Measurements from ENCODE around the gene TEX22.

TEX22 gene

GRCh38 chr14:105444859-105445258 lies 46.5 kb downstream of the TEX22 start:
- DNase-seq = no peak

DNA sequence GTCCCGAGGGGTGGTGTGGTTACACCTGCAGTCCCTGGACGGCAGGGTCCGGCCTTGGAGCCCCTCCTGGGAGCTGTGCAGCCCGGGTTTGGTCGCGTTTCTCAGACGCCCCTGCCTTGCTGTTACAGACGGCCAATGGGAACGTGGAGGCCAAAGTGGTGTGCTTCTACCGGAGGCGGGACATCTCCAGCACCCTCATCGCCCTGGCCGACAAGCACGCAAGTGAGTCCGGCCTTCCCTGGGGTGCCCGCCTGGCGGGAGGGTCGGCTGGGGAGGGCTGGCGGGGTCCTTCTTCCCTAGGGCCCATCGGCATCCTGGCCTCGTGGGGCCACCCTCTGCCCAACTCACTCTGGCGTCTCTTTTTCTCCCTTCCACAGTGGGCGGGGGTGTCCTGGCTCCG lies 47.0 kb downstream of the TEX22 start:
- no peak for DNase-seq

- no peak for DNase-seq
Observed at GRCh38 chr14:105445901-105446845, 47.8 kb downstream of the TEX22 start.

DNA sequence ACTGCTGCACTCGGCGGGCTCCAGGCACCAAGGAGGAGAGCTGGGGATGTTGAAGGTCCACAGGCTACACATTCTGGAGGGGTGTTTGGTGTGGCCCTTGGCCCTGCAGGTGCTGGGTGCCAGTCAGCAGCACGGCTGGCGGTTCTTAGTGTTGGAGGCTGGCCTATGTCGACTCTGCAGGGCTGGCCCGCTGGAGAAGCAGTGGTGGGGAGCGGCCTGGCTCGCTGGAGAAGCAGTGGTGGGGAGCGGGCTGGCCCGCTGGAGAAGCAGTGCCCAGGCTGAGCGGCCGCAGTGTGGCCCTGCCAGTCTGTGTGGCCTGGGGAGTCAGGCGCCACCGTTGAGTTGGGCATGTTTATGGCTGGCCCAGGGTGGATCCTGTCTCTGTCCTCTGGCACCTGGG lies 48.6 kb downstream of the TEX22 start:
- no peak for DNase-seq

DNA sequence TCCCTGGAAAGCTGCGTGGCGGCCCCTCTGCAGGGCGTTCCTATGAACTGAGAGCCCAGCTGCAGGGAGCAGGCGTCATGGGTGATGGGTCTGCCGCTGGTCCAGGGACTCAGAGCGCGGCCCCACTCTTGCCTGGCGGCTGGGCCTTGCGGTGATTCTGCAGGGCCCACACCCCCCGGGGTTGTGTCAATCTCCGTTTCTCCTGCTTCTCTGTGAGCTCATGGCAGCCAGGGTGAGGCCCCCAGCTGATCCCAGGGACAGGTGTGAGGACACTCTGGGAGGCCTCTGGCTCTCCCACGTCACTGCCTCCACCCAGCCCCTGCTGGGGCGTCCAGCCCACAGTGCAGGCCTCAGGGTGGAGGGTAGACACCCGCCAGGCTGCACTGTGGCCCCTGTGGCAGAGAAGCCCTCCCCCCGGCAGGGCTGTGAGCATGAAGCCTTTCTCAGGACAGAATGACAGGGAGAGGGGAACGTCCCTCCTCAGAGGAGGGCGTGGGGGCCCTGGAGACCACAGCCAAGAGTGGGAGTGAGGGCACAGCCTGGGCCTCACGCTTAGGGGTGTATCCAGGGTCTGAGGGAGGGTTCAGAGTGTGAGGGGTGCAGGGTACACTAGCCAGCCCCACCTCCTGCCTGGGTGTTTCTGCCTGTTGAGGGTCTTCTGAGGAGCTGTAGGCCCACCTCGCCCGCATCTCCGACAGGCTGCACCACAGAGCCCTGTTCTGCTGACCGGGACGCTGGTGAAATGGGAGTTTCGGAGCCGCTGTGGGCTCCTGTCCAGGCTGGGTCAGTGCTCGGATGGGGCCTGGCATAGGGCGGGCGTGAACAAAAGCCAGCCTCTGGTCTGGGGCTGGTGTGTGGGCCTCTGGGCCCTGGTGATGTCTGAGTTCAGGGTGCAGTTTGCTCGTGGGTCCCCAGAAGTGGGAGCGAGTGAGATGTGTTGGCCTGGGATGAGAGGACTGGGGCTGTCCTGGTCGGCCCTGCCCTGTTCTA lies 49.6 kb downstream of the TEX22 start:
- no peak for DNase-seq

DNA sequence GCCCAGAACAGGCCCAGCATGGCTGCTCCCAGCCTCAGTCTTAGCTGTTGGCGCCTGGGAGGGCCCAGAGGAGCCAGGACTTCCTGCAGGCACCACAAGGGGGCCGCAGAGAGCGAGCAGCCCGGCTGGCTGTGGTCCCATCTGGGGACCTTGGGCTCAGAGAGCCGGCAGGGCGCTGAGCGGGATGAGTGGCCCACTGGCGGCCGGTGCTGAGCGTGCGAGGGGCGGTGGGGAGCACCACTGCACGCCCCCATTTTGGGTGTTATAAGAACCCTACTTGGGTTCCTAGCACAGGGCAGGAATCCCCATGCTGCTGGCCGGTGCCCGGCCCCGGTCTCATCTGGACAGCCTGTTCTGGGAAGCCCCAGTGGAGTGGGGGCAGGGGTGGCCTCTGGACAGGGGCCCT lies 50.4 kb downstream of the TEX22 start:
- DNase-seq = peak; percentile 72

DNA sequence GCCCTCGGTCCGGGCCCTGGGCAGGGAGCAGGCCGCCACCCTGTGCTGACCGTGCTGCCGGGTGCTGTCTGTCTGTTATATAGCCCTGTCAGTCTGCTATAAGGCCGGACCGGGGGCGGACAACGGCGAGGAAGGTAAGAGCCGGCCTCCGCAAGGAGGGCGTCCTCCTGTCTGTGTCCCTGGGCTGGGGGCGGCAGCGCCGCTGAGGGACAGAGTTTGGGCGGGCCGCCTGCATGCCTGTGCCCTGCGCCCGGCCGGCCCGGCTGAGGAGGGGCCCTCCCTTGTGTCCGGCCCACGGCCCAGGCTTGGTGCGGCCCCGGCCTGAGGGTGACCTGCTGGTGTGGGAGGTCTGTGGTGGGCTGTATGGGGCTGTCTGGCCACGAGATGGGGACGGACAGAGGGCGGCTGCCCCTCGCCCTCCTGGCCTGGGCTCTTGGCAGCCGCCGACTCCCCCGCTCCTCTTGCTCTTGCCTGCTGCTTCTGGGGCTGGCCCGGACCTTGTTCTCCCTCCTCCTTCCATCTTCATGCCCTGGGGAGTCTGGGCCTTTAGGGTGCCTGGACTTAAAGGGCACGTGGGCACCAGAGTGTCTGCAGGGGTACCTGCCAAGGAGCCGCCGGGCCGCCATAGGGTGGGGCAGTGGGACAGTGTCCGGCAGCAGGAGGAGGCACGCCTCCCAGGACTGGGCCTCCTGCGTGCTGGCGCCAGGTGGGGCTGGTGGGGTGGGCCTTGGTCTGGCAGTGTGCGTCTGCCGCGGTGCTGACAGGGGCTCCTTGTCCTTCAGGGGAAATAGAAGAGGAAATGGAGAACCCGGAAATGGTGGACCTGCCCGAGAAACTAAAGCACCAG lies 51.2 kb downstream of the TEX22 start:
- DNase-seq = no peak

GRCh38 chr14:105450123-105450505 lies 51.8 kb downstream of the TEX22 start:
- DNase-seq = no peak

DNA sequence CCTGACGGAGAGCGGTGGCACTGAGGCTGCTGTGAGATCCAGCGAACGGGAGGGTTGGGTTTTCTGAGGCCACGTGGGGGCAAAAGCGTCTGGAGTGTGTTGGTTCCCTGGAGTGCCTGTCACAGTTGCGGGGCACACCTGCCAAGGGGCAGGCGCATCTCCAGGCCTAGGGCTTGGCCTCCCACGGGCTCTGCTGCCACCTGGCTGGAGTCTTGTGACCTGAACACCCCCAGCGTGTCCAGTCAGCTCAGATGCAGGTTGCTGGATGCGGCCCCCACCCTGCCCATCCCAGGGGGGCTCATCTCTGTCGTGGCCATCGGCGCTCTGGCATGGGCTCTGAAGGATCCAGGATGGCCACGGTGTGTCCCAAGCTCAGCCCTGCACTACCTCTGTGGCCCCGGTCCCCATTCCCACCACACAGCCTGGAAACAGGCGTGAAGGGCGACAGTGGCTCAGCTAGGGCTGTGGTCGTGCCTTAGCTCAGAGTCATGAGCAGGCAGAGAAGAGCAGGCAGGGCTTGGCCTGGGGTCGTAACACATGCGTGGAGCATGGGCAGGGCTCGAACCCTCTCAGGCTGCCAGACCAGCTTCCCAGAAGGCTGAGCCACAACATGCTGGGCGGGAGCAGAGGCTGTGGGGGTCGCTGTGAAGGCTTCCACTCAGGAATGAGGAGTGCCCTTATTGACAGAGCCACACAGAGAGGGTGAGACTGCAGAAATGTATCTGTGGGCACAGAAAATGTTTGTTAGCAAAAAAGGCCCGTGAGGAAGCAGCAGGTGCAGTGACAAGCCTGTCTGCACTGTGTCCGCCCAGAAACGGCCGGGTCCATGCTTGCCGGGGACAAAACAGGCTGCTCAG lies 52.8 kb downstream of the TEX22 start:
- DNase-seq = no peak

- no peak for DNase-seq
Observed at GRCh38 chr14:105452963-105453362, 54.6 kb downstream of the TEX22 start.

DNA sequence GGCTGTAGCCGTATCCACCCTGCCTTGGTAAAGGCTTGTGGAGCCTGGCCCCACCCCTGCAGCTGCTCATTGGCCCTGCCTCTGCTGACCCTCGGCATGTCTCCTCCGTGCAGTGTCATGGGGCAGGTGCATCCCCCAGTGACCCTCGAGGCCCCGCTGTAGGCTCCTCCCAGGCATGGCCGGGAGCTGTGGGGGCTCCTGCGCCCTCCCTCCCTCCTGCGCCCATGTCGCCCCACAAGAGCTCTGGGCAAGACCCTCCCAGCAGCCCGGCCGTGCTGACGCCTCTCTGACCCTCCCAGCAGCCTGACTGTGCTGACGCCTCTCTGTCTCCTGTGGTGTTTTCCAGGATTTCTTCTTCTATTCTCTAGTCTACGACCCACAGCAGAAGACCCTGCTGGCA lies 55.5 kb downstream of the TEX22 start:
- no peak for DNase-seq

- DNase-seq = no peak
Observed at GRCh38 chr14:105455086-105455640, 56.8 kb downstream of the TEX22 start.

DNA sequence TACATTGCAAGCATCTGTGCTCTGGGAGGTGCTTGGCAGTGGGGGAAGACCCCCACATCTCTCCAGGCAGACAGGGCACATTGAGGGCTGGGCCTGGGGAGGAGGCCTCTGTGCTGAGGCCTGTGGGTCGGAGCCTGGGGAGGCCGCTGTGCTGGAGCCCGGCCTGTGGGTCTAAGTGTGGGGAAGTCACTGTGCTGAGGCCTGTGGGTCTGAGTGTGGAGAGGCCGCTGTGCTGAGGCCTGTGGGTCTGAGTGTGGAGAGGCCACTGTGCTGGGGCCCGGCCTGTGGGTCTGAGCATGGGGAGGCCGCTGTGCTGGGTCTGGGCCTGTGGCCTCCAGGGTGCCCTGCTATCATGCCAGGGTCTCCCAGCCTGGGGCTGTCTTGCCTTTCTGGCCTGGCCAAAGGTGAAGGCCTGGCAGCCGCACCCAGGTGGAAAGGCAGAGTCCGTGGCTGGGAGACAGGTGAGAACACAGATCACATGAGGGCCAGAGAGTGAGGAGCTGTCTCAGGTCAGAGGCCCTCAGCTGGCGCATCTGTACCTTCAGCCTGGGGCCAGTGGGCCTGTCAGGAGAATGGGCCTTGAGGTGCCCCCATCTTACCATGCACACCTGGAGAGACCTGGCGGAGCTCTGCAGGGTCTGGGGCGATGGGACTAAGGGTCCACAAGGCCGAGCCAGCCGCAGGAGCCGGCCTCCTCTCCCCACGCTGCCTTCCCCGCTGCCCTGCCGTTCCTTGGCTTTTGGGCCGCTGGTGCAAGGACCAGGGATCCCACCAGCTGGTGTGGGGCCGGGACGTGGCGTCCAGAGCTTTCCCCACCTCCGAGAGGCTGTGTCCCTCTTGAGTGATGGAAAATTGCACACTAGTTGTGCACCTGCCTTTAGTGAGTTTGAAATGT lies 57.7 kb downstream of the TEX22 start:
- no peak for DNase-seq

DNA sequence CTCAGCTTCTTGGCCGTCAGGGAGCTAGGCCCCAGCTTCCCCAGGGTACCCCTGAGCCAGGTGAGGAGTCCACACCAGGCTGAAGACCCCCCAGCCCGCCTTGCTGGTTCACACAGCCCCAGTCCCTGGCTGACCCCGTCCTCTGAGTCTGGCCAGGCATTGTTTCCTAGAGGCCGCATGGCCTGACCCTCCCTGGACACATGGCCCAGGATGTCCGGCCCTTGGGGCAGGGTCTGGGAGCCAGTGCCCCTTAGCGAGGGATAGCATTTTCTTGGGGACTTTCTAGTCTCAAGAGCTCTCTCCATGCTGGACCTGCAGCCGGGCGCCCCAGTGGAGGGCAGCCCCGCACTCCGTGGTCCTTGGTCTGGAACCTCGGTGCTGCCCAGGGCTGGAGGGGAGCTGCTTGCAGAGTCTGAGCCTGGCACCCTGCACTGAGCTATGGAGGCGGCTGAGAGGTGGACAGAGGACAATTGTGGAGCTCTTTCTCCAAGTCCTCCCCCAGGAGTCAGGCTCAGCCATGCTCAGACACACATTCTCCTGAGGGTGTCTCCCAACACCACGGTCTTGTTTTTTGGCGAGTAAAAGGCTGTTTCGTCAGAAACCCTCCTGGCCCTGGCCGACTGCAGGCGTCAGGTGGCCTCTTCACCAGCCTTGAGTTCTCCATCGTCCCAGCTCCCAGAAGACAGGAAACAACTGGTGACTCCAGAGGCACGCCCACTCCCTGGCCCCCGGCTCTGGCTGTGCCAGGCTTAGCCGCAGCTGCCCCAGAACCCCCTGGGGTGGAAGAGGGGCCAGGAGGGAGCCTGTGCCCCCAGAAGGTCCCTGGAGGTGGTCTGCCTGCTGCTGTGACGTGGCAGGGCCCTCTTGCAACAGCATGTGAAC lies 58.6 kb downstream of the TEX22 start:
- no peak for DNase-seq

DNA sequence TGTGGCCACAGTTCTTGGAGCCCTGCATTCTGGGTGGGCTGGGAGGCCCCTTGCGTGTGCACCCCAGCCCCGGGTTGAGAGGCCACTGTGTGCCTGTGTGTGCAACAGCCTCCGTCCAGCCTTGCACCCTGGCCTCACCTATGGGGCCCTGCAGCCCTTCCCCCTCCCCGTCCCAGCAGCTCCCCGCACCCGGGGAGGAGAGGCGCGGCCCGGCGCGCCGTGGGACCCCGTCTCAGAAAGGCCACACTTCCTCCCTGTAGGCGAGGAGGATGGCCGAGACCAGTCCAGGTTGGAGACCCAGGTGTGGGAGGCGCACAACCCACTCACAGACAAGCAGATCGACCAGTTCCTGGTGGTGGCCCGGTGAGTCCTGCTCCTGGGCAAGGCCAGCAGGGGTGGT lies 59.7 kb downstream of the TEX22 start:
- DNase-seq = no peak

GRCh38 chr14:105458571-105458970 lies 60.2 kb downstream of the TEX22 start:
- no peak for DNase-seq

- DNase-seq = no peak
Observed at GRCh38 chr14:105460116-105460515, 61.8 kb downstream of the TEX22 start.

GRCh38 chr14:105460616-105461015 lies 62.3 kb downstream of the TEX22 start:
- DNase-seq = no peak

DNA sequence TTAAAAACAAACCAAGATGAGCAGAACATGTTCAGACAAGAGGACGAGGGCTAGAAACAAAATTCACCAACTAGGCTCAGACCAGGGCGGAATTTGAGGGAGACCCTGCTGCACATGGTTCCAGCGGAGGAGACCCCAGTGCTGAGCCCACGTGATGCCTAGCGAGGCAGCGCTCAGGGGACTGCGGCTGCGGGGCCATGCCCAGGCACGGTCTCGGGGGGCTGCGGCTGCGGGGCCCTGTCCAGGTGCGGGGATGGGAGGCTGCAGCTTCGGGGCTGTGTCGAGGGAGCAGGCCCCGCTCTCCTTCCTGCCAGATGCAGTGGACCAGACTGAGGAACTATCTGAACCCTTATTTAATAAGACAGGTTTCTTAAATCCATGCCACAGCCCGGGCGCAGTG lies 63.6 kb downstream of the TEX22 start:
- DNase-seq = no peak

Data from left hindlimb (tissue), 1 donor.